GM21825 (cell line): ENCODE measurements around the gene F7.
A peak's percentile ranks its signal among the peaks of the same experiment; 100 is the strongest.
"Not testable (repeated sequence)": the region's sequence is repeated elsewhere in the genome, so short reads cannot be mapped to it uniquely, and the experiment has no call there.

Experiments used
- ATAC-seq: cut with Tn5 transposase; IDR thresholded peaks from one replicate; pipeline ENCODE4 v1.9.1; 2021; ENCODE audit warnings: mild to moderate bottlenecking, moderate library complexity; ENCODE audit not compliant: unreplicated experiment

Gene F7

DNA sequence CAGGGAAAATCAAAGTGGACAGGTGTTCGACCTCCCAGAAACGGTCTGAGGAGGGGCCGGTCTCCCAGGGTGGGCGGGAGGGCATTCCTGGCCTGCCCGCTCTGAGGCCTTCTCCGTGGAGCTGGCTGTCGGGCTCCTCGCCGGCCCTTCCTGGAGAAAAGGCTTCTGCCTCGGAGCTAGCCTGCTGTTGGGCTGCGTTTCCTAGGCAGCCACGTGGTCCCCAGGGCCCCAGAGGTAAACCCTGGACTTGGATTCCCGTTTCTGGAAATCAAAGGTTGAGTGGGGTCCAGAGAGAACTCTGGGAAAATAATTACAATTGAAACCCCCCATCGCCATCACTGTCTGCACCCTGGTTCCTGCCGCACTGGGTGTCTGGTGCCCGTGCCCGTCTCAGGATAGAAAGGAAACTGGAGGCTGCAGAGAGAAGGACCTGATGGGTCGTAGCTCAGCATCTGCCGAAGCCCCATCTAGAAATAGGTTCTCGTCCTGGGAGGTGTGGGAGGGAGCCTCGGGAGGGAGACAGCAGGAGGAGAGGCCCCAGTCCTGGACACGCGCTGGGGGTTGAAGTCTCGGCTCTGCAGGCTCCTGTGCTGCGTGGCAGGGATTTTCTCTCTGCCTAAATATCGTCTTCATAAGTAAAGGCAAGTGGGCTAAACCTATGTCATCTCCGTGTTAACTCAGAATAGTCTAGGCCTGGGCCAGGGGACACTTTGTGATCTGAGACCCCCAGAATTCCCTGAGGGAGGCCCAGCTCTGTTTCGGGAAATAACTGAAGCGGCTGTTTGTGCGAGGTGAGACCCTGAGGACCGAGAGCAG, 45.2 kb downstream of the F7 start:
- no peak for ATAC-seq

DNA sequence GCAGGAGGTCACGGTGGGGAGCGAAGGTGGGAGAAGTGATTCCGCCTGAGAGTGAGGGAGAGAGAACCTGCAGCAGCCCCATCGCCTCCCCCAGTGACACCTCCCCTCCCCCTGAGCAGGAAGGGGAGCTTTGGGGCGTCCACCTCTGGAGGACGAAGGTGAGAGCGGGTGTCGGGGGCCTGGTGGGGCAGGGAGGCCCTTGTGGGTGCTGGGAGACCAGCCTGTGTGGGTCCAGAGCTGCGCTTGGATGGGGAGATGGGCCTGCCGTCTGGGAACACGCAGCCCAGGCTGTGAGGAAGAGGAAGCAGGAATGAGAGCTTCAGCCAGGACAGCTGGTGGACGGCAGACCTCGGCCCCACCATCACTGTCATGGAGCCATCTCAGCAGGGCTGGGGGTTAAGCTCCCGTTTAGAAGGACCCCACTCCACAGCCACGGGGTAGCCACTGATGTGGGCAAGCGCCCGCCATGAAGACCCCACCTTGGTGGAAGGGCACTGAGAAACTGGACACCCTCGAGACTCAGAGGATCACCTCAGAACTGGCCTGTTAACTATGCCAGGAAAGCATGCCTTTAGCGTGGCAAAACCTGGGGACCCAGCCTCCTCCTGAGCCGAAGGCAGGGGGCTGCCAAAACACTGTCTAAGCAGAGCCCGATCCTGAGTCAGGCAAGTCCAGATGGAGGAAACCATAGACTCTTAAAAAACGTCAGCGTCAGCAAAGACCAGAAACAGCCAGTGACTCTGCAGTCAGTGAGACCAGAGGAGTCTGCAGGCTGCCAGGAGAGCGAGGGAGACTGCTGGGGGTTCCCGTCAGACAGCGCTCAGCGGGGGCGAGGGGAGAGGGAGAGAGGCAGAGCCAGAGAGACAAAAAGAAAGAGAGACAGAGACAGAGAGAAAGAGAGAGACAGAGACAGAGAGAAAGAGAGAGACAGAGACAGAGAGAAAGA, 46.4 kb downstream of the F7 start:
- ATAC-seq = no peak

GRCh38 chr13:113152691-113152983, 47.0 kb downstream of the F7 start:
- no peak for ATAC-seq

DNA sequence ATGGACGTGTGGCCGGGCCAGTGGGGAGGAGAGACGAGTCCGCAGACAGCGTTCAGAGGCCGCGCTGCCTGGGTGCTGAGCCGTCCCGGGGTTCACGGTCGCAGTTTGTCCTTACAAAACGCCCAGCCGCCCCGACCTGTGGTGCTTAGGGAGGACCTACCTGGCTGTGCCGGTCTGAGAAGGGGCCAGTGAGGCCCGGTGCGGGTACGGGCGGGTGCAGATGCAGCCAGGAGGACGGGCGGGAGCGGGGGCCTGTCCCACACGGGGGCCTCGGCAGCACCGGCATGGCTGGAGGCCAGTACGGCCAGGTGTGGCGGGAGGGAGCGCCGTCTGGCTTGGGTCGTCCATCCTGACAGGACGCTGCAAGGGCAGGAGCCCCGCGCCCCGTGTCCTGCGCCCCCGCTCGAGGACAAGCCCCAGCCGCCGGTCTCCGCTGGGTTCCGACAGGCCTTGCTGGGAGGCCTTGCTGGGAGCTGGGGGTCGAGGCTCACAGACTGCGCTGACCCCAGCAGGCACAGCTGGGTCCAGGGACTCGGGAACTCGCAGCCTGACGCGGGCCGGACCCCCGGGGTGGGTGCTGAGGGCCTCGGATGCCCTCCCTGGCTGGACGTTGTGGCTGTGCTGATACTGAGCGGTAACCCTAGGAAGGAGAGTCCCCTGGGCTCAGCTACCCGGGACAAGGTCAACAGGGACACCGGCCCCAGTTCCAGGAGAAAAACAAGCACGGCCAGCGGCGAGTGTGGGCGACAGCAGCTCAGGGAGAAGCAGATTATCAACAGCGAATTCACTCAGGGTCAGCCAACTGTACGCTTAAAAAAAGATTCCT, 47.6 kb downstream of the F7 start:
- ATAC-seq = peak; percentile 19

DNA sequence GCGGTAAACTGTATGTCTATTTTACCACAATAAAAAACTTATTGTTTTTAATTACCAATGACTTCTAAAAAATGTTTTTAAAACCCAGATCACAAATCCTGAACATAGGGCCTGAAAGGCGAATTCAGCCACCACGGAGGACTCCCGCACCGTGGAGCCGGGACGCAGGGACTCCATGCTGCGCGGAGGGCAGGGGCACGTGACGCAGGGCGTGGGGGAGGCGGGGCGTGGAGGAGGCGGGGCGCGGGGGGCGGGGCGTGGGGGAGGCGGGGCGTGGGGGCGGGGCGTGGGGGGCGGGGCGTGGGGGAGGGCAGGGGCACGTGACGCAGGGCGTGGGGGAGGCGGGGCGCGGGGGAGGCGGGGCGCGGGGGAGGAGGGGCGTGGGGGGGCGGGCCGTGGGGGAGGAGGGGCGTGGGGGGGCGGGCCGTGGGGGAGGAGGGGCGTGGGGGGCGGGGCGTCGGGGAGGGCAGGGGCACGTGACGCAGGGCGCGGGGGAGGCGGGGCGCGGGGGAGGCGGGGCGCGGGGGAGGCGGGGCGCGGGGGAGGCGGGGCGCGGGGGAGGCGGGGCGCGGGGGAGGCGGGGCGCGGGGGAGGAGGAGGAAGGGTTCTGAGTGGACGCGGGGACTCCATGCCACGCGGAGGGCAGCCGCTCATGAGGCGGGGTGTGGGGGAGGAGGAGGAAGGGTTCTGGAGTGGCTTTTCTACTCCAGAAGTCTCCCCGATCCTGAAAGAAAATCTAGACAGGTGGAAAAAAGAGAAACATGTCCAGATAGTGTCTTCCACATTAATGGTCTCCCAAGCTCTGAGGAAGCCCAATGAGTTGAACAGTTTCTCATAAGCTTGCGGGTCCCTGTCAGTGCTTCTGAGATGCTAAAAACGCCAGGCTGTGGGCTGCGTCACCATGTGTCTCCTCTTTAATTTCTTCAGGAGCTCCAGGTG, 48.5 kb downstream of the F7 start:
- ATAC-seq = peak; percentile 48

DNA sequence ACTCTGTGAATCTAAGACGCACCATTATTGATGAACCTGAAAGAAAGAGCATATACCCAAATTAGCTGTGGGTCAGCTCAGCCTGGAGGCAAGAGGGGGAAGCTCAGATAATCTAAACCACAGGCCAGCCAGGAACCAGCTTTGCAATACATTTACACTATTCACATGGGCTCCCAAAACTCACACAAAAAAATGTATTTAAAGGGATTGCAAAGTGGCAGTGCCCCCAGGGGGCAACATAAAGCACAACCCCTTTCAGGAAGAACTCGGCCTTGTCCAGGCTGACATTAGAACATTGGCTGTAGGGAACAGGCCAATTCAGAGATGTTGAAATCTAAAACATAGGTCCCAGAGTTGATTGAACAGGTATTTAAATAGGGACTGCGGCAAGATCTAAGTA, 49.6 kb downstream of the F7 start:
- no peak for ATAC-seq

GRCh38 chr13:113155982-113156655, 50.5 kb downstream of the F7 start:
- no peak for ATAC-seq

GRCh38 chr13:113157206-113157928, 51.8 kb downstream of the F7 start:
- no peak for ATAC-seq

GRCh38 chr13:113157929-113158747, 52.5 kb downstream of the F7 start, which contains the start of gene PROZ:
Gene PROZ (plus strand): TSS chr13:113158648. CDS start chr13:113158661, 13 bp downstream.
- no peak for ATAC-seq

DNA sequence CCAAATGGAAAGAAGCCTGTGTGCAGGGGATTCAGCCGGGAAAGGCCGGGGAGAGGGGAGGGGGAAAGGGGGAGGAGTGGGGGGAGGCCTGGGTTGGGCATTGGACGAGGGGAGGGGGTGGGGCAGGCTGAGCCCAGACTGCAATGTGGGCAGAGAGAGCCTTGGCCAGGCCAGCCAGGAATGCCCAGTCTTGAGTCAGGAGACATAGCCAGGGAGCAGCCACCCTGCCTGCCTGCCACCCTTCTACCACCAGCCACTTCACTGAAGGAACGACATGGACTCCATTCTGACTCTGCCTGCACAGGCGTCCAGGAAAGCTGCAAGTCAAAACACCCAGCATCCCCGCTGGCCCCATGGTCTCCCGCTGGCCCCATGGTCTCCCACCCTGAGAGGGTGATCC, 53.4 kb downstream of the F7 start:
- no peak for ATAC-seq

- no peak for ATAC-seq
Measured at GRCh38 chr13:113159701-113160100, 54.1 kb downstream of the F7 start.

DNA sequence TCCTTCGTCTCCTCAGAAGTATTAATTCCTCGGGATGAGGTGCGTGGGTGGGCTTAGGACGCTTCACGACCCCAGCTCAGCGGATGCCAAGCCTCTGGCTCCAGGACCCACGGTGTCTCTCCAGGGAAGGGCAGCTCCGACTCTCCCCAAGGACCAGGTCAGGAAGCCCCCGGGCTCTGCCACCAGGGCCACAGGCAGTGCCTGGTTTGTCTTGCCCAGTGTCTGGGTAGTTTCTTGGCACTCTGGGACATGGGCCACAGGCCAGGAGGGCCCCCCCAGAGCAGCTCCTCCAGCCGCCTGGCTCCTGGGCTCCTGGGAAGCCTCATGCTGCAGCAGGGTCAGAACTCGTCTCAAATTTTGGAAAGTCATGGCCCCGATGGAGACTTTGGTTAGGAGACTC, 55.4 kb downstream of the F7 start:
- ATAC-seq = no peak

DNA sequence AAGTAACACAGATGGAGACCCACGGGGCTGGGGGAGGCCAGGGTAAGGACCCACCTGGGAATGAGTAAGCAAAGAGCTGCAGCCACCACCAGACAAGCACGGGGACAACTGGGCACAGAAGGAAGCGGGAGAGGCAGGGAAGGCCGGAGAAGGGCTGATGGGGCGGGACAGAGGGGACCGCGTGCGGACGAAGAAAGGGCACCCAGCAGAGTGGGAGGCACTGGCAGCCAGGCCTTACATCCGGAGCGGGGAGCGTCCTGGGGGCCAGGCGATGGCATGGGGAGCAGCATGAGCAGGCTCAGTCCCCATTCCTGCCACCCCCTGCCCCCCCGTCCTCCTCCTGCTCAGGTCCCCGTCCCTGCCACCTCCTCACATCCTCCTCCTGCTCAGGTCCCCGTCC, 55.8 kb downstream of the F7 start:
- no peak for ATAC-seq

DNA sequence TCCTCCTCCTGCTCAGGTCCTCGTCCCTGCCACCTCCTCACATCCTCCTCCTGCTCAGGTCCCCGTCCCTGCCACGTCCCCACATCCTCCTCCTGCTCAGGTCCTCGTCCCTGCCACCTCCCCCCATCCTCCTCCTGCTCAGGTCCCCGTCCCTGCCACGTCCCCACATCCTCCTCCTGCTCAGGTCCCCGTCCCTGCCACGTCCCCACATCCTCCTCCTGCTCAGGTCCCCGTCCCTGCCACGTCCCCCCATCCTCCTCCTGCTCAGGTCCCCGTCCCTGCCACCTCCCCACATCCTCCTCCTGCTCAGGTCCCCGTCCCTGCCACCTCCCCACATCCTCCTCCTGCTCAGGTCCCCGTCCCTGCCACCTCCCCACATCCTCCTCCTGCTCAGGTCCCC, 56.4 kb downstream of the F7 start:
- ATAC-seq = not testable (repeated sequence)

DNA sequence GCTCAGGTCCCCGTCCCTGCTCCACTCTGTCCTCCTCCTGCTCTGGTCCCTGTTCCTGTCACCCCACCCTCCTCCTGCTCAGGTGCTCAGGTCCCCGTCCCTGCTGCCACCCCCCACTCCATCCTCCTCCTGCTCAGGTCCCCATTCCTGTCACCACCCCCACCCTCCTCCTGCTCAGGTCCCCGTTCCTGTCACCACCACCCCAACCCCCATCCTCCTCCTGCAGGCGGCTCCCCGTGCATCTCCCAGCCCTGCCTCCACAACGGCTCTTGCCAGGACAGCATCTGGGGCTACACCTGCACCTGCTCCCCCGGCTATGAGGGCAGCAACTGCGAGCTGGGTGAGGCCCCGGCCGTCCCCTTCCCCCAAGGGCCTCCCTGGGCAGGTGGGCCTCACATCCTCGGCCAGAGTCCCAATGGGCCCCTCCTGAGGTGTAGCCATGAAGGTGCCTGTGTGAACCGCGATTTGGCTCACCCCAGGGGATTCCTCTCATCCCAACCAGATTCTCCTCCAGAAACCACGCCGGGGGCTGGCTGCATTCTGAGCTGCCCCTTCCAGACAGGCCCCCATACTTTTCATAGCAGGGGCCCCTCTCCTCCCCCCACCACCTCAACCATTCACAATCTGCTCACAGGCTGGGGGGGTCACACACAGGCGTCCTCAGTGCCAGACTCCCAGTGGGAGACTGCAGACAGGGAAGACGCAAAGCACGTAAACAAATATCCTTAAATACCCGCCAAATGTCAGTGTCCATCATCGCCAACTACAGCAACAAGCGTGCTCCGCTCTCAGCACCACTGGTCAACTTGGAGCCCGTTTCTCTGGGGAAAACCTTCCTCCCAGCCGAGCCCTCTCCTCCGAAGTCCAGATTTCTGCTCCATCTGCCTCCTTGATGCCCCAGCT, 57.4 kb downstream of the F7 start:
- ATAC-seq = no peak

GRCh38 chr13:113164492-113164891, 58.9 kb downstream of the F7 start:
- ATAC-seq = no peak

GRCh38 chr13:113166266-113166665, 60.7 kb downstream of the F7 start:
- no peak for ATAC-seq
